Measurements from ENCODE around the gene PTPN1.

- no peak for TF ChIP-seq CTCF (IDR thresholded peaks at IDR 0.05)
- no peak for TF ChIP-seq POLR2A (IDR thresholded peaks at IDR 0.05)
Measured at GRCh38 chr20:50493881-50494253, 16.3 kb upstream of the PTPN1 start.

Data from thyroid gland (tissue), 4 donors.